Smooth muscle cell (in vitro differentiated cells): ENCODE results near the gene RRH. TPM values are rescaled to one million over a fixed set of nuclear protein-coding genes. Genes with fewer than 3 reads are reported as not detected.

Experiments used
- DNase-seq: peaks from one replicate; lab custom pipeline; 2025; ENCODE audit not compliant: unreplicated experiment; lab: John Stamatoyannopoulos, UW
- H2AFZ ChIP-seq: fragments of 200-600 bp; sonication (generic); 2 replicates; pipeline ENCODE4 v1.6.0; 2016; ENCODE audit warnings: antibody characterized with exemption, low read depth, mild to moderate bottlenecking
- H3F3A ChIP-seq: fragments of 200-600 bp; sonication (generic); 2 replicates; pipeline ENCODE4 v1.6.0; 2017; ENCODE audit warnings: antibody characterized with exemption, low read depth
- H3K27ac ChIP-seq: fragments of 200-600 bp; sonication (generic); 2 replicates; pipeline ENCODE4 v1.5.1; 2016; ENCODE audit warnings: low read depth, mild to moderate bottlenecking
- H3K27me3 ChIP-seq: fragments of 200-600 bp; sonication (generic); 2 replicates; pipeline ENCODE4 v1.6.1; 2016; ENCODE audit warnings: low read depth, mild to moderate bottlenecking
- H3K36me3 ChIP-seq: fragments of 200-600 bp; sonication (generic); 2 replicates; pipeline ENCODE4 v1.5.1; 2016; ENCODE audit warnings: low read depth
- H3K4me1 ChIP-seq: fragments of 200-600 bp; sonication (generic); 2 replicates; pipeline ENCODE4 v1.5.1; 2016; ENCODE audit warnings: low read depth
- H3K4me2 ChIP-seq: fragments of 200-600 bp; sonication (generic); 2 replicates; pipeline ENCODE4 v1.6.0; 2016; ENCODE audit warnings: mild to moderate bottlenecking
- H3K4me3 ChIP-seq: fragments of 200-600 bp; sonication (generic); 2 replicates; pipeline ENCODE4 v1.5.1; 2016; ENCODE audit warnings: mild to moderate bottlenecking
- H3K79me2 ChIP-seq: fragments of 200-600 bp; sonication (generic); 2 replicates; pipeline ENCODE4 v1.6.0; 2016; ENCODE audit warnings: low read depth, mild to moderate bottlenecking
- H3K9ac ChIP-seq: fragments of 200-600 bp; sonication (generic); 2 replicates; pipeline ENCODE4 v1.6.0; 2016; ENCODE audit warnings: low read depth
- H3K9me3 ChIP-seq: fragments of 200-600 bp; sonication (generic); replicated peaks from 2 replicates; pipeline ENCODE4 v1.5.1; 2016; ENCODE audit warnings: low read depth
- H4K20me1 ChIP-seq: fragments of 200-600 bp; sonication (generic); 2 replicates; pipeline ENCODE4 v1.6.0; 2016; ENCODE audit warnings: low read depth
- CTCF ChIP-seq: fragments of 200-600 bp; sonication (generic); IDR thresholded peaks from 2 replicates; pipeline ENCODE4 v1.5.1; 2017; ENCODE audit warnings: borderline replicate concordance, mild to moderate bottlenecking, antibody characterized with exemption; ENCODE audit not compliant: insufficient read depth, poor library complexity, severe bottlenecking
- WGBS: methylation state at CpG from one replicate; pipeline ENCODE4 v1.1.7; 2016; ENCODE audit warnings: low lambda C conversion rate; 5-methylcytosine and 5-hydroxymethylcytosine counted together
- polyA plus RNA-seq: library from polyadenylated mRNA; unstranded; fragments of >200 nt; fragmentation: Nextera tagmentation; extraction: Ambion mirVana; gene quantifications from 2 replicates; pipeline ENCODE4 v1.2.1, GENCODE V29; 2016
- total RNA-seq: library from RNA; depleted of rRNA; stranded (reverse); fragments of >200 nt; gene quantifications from 2 replicates; pipeline ENCODE4 v1.2.3, GENCODE V29; 2014

Gene RRH
- total and polyA plus RNA-seq, 2 experiments from 2014 or later: not detected

GRCh38 chr4:109836985-109837384, 9.2 kb downstream of the RRH start:
- Histone ChIP-seq H3K79me2 (no peaks in the 10 kb centered on the region), H4K20me1 (no peaks in the 10 kb centered on the region), H3K9ac (no peak overlapping the region), H2AFZ (no peak overlapping the region), H3K4me2 (no peak overlapping the region), H3K36me3 (no peaks in the 10 kb centered on the region), H3F3A (no peaks in the 10 kb centered on the region), H3K27me3 (no peaks in the 10 kb centered on the region), H3K4me3 (no peak overlapping the region), H3K9me3 (no peaks in the 10 kb centered on the region), H3K27ac (no peak overlapping the region), H3K4me1 (no peaks in the 10 kb centered on the region)
- TF ChIP-seq CTCF: no peak
- 86% methylated on average over 3 of the region's 3 CpGs for WGBS
- DNase-seq: no peak

- Histone ChIP-seq H2AFZ (peak overlapping the region; percentile 45), H3F3A (no peaks in the 10 kb centered on the region), H3K9me3 (no peaks in the 10 kb centered on the region), H3K4me3 (no peak overlapping the region), H3K79me2 (no peaks in the 10 kb centered on the region), H3K27me3 (no peaks in the 10 kb centered on the region), H4K20me1 (no peaks in the 10 kb centered on the region), H3K4me2 (peak overlapping the region; percentile 40), H3K27ac (no peak overlapping the region), H3K36me3 (no peaks in the 10 kb centered on the region), H3K4me1 (peaks cover 16% of the 10 kb centered on the region), H3K9ac (no peak overlapping the region)
- 44% methylated on average over 6 of the region's 6 CpGs for WGBS
- no peak for TF ChIP-seq CTCF
- DNase-seq: no peak
Observed at GRCh38 chr4:109846395-109847098, 18.8 kb downstream of the RRH start.

GRCh38 chr4:109847896-109848442, 20.2 kb downstream of the RRH start, which contains the start of gene LRIT3:
TSS of gene LRIT3 (plus strand) at chr4:109848107. CDS start at chr4:109848202, 95 bp downstream.
- Histone ChIP-seq H3K9me3 (no peaks in the 10 kb centered on the region), H2AFZ (peak within 1 kb of the TSS; percentile 45), H3K79me2 (no peaks in the 10 kb centered on the region), H4K20me1 (no peaks in the 10 kb centered on the region), H3K36me3 (no peaks in the 10 kb centered on the region), H3K9ac (no peak within 1 kb of the TSS), H3K4me1 (peaks cover 16% of the 10 kb centered on the region), H3F3A (no peaks in the 10 kb centered on the region), H3K27me3 (no peaks in the 10 kb centered on the region), H3K27ac (no peak within 1 kb of the TSS), H3K4me2 (peak within 1 kb of the TSS; percentile 40), H3K4me3 (no peak within 1 kb of the TSS)
- WGBS: 76% methylated on average over 5 of the region's 5 CpGs
- no peak for TF ChIP-seq CTCF
- no peak for DNase-seq
